Left cardiac atrium (tissue), 4 donors: ENCODE results near the gene SPEM2. TPM values are rescaled to one million over a fixed set of nuclear protein-coding genes. Genes with fewer than 3 reads are reported as not detected.

Experiments used
- ATAC-seq, 2 donors: fragments of 200-7000 bp; cut with Tn5 transposase; one replicate each; pipeline ENCODE4 v1.9.1; 2020; ENCODE audit warnings: mild to moderate bottlenecking in 2 of 2, moderate library complexity in 2 of 2
- DNase-seq: peaks from one replicate; pipeline ENCODE4 v3.0.0-alpha.2; 2020
- intact Hi-C, 2 donors: fragments of 100-400 bp; cut with DNase I; formaldehyde crosslinking; loops; one replicate each; pipeline versions ENCODE4 v1.14.1 to v1.15.1; 2022 to 2023
- total RNA-seq, 2 donors: library from RNA; stranded (reverse); fragmentation: NEBNext Ultra II Directional; extraction: Animal tissue kit (Norgen Biotek cat#: 25700); gene quantifications; one replicate each; pipeline ENCODE4 v1.2.1, GENCODE V29; 2021
- donor health status: DM: no; HTN: yes; CAD: no.
- donor health status: DM: no; HTN: yes; CAD: no; lungs with severe emphysema.
- donor health status: DM: yes; HTN: yes; CAD: no.
- donor health status: Dilated cardiomyopathy.

The SPEM2 gene
- total RNA-seq, 2 donors from 2014 or later = not detected

DNA sequence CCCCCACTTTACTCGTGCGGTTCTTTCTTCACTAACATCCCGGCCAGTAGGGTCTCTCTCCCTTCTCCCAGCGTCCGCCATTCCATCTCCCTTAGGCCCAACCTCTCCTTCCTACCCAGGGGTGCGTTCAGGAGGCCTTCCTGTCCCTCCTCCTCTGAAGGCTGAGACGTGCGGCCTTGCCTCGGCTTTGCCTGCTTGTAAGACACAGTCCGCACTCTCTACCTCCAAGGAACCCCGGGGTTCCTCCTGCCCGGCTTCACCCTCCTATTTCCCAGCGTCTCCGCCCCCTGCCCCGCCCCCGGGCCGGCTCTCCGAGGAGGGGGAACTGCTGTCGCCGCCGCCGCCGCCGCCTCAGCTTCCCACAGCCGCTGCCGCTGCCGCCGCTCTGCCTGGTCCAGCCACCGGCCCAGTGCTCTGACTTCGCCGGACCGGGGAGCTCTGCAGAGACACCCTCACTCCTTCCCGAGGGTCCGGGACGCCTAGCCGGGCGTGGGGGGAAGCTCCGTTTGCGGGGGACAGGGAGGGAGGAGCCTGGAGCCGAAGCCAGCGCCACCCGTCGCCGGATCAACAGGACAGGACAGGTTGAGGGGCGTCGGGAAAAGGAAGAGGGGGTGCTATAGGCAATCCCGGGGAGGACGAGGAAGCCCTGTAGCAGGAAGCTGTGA is 12.7 kb downstream of the SPEM2 start:
- DNase-seq (peak; percentile 84), ATAC-seq (peak; percentile 8 to 27)
- intact Hi-C loops = loop anchor here (5.0 to 10.0 kb wide), 4 partner anchors 49 to 127 kb away; partner anchors contain the start of genes SENP3 (in 2 of the 2) and TMEM95 (in 1 of the 2)

DNA sequence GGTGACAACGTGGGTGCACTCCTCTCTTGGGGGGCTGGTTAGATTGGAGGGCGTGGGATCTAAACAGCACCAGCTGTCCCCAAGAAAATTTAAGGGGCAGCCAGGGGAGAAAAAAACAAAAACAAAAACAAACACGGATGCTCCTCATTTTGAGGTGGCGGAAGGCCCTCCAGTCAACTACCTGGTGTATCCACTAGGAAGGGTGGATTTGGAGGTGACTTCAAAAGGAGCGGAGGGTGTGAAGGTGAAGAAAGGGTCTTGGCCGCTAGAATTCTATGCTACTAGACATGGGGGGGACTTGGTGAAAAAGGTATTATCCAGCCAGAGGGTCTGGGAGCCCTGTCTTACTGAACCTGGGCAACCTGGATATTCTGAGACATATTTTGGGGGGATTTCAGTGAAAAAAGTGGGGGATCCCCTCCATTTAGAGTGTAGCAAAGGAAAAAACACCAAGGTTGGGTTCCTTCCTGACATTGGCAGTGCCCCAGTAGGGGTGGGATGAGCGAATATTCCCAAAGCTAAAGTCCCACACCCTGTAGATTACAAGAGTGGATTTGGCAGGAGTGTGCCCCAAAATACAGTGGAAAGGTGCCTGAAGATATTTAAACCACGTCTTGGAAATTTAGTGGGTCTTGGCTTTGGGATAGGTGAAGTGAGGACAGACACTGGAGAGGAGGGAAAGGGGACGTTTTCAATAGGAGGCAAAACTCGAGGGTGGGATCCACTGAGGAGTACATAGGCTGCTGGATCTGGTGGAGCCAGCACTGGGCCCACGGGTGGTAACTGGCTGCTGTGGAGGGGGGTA is 13.4 kb downstream of the SPEM2 start:
- ATAC-seq = no peak
- intact Hi-C loops = loop anchor here (5.0 to 10.0 kb wide), 4 partner anchors 48 to 126 kb away; partner anchors contain the start of genes SENP3 (in 2 of the 2) and TMEM95 (in 1 of the 2)

DNA sequence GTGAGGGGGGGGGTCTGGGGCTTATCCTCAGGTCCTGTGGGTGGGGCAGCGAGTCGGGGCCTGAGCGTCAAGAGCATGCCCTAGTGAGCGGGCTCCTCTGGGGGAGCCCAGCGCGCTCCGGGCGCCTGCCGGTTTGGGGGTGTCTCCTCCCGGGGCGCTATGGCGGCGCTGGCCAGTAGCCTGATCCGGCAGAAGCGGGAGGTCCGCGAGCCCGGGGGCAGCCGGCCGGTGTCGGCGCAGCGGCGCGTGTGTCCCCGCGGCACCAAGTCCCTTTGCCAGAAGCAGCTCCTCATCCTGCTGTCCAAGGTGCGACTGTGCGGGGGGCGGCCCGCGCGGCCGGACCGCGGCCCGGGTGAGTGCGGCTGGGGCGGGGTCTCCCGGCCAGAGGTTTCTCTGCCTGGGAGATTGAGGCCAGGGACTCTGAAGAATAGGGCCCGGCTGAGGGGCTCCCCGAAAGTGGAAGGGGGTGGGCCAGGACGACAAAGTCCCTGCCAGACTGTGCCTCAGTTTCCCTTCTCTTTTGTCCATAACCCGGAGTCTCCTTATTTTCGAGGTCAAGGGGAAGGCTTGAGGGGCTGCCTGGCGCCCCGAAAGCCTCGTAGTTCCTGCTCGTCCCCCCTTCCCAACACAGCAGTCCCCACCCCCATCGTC is 14.2 kb downstream of the SPEM2 start, which contains the start of gene FGF11:
Gene FGF11, plus strand, starts transcription at position 51 of the 651 bp plus-strand sequence. Its CDS starts 109 bp downstream, at position 160.
- ATAC-seq (no peak), DNase-seq (no peak)
- intact Hi-C loops = loop anchor here (2.0 to 10.0 kb wide), 5 partner anchors 45 to 125 kb away; partner anchors contain the start of genes SENP3 (in 2 of the 2), POLR2A (in 1 of the 2) and TMEM95 (in 1 of the 2)

More for the DNA sequence above, 13.4 kb downstream of the SPEM2 start:
- DNase-seq = no peak

DNA sequence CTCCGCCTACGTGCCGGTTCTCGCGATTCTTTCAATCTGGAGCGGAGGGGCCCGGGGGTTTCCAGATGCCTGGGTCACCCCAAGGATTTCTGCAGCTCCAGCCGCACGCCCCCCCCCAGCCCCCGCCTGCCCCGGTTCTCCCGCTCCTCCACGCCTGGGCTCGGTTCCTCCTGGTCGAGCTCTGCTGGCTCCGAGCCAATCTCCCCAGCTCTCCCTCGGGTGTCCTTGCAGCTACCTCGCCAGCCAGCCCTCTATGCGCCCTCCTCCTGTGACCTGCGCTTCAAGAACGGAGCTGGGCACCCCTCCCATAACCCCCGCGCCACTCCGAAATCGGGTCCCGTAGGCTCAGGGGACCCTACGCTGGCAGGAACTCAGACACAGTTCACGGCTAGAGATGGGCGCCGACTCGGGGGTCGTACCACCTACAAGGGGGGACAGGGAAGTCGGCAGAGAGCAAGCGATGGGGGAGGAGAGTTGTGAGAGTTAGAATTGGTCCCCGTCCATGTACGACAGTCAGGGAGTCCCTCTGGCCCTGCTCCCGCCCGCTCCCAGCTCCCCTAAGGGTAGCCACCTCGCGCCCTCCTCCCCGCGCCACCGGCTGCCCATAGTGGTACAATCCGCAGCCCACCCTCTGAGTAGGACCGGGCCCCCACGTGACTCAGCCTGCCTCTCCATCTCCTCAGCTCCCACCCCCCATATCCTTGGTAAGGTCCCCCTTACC is 14.9 kb downstream of the SPEM2 start:
- ATAC-seq = peak; percentile 3 to 4

DNA sequence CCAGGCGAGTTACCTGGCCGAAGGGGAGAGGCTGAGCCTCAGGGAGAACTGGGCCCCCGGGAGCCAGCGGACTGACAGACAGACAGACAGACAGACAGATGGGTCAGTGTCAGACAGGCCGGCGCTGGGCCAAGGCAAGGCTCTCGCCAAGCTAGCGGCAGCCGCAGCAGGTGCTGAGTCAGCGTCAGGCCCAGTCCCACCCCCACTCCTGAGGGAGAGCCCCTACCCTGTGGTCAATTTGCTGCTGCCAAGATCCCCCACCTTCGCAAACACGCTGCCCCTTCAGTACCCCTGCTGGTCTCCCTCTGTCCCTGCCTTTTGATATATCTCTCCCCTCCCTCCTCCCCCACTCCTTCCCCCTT is 15.4 kb downstream of the SPEM2 start:
- intact Hi-C loops = loop anchor here in 1 of 2 donors (2.0 kb wide), 1 partner anchor 44 kb away; the partner anchor contains the start of gene POLR2A
- DNase-seq (peak; percentile 70), ATAC-seq (peak in 1 of 2 donors; percentile 27)

More for the DNA sequence above, 14.9 kb downstream of the SPEM2 start:
- DNase-seq = peak; percentile 79
- intact Hi-C loops = loop anchor here in 1 of 2 donors (2.0 kb wide), 1 partner anchor 45 kb away; the partner anchor contains the start of gene POLR2A

DNA sequence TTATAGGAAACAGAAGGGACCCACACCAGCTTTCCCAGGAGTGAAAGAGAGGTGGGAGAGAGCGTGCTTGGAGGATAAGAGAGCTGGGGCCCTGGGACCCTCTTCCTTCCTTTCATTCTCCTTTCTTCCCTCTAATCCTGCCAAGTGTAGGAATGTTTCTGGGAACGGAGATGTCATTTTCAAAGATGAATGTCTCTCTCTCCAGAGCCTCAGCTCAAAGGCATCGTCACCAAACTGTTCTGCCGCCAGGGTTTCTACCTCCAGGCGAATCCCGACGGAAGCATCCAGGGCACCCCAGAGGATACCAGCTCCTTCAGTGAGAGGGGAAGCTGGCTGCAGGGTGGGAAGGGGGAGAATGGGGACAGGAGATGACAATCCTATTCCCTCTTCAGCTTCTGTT is 15.8 kb downstream of the SPEM2 start:
- no peak for ATAC-seq
- intact Hi-C loops = loop anchor here in 1 of 2 donors (2.0 kb wide), 1 partner anchor 44 kb away; the partner anchor contains the start of gene POLR2A
- DNase-seq = no peak

DNA sequence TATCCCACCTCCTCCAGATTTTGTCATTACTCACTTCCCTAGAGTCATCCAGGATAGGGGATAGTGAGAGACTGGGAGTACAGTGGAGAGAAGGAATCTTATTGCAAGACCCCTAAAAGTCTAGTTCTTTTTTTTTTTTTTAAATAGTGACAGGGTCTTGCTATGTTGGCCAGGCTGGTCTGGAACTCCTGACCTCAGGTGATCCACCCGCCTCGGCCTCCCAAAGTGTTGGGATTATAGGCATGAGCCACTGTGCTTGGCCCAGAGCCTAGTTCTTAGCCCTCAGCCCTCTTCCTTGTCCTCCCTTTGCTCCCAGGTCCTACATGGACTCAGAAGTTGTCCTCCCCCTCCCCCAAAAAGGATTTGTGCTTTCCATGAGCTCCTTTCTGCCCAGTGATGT is 16.7 kb downstream of the SPEM2 start:
- ATAC-seq (no peak), DNase-seq (no peak)
- intact Hi-C loops = no loop called here

DNA sequence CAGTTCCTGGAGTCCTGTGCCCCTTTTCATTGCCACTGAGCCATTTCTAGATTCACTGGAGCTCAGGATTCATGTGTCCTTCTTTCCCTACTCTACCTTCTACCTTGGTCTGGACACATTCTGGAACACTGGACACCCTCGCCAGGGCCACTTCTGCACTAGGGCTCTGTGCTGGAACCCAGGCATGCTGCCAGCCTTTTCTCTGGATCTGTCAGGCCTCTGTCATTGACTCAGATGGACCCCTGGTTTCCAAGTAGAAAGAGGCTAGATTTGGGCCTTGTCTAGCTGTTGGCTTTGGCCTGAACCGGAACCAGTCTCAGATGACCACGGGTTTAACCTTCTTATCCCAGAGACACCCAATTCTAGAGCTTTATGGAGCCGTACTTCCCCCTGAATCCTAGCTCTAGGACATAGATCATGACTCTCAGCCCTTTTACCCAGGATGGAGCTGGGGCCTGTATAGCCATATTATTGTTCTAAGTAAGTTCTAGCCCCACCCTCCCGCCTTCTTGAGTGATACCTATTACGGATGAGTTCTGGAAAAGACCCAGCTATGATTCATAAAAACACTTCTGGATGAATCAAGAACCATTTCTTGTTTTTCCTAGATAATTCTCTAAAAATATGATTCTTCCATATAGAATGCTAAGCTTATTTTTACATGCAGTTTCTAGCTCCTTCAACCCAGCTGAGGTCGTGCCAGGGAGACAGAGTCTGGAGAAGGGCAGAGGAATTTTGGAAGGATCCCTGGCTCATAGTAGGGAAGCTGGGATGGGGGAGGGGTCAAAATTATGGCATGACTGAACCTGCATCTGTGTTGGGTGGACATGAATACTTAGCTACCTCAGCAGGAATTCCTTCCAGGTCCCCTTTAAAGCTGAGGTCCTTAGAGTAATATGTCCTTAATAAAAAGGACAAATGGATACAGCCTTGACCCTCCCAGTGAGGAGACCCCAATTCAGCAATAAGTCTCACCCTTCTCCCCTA is 18.4 kb downstream of the SPEM2 start:
- no peak for ATAC-seq
- intact Hi-C loops = no loop called here

DNA sequence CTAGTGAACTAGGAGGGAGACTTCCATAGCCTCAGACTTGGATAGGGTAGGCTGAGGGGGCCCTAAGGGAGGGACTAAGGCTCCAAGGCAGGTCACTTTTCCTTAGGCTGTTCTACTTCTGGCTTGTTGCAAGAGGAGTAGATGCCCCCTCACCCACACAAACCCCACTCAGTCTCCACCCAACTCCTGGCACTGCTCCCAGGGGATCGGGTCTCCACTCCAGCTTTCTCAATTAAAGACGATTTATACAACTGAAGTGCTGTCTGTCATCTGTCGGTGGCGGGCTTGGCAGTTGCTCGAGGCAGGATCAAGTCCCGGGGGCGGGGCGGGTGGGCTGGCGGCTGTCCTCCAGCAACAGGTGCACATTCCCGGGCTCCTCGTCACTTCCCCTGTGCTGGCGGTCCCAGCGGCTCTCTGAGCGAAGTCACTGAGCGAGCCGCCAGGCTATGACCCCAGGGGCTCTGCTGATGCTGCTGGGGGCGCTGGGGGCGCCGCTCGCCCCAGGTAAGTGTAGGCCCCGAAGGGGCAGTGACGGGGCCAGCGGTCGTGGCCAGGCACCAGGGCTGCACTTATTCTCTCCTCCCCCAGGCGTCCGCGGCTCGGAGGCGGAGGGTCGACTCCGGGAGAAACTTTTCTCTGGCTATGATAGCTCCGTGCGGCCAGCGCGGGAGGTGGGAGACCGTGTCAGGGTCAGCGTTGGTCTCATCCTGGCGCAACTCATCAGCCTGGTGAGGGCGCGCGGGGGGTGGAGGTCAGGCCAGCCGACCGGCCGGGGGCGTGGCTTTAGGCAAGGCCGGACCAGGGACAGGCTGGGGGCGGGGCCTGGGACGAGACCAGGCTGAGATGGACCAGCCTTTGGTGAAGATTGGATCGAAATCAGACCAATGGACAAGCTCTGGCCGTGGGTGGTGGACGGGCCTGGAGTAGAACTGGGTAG is 19.5 kb downstream of the SPEM2 start, which contains the start of gene CHRNB1:
Gene CHRNB1, plus strand, starts transcription at position 380 of the 937 bp plus-strand sequence. Its CDS starts 67 bp downstream, at position 447.
- ATAC-seq = peak; percentile 88 to 90
- intact Hi-C loops = no loop called here
- peak; percentile 89 for DNase-seq

More for the DNA sequence above, 18.4 kb downstream of the SPEM2 start:
- no peak for DNase-seq

DNA sequence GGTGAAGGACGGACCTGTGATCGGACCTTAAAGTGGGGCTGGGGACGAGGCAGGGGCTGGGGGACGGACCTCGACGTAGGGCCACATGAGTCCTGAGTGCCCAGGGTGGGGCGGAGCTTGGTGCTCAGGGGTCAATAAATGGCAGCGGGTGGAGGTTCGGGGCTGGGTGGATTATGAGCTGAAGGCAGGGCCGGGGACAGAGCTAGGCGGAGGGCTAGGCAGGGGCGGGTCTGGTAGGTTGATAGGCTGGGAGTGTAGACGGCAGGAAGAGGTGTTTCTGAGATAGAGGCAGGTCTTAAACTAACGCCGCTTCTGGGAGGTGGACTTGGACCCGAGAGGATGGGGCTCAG is 20.2 kb downstream of the SPEM2 start:
- intact Hi-C loops = no loop called here
- DNase-seq (no peak), ATAC-seq (peak; percentile 42 to 56)

DNA sequence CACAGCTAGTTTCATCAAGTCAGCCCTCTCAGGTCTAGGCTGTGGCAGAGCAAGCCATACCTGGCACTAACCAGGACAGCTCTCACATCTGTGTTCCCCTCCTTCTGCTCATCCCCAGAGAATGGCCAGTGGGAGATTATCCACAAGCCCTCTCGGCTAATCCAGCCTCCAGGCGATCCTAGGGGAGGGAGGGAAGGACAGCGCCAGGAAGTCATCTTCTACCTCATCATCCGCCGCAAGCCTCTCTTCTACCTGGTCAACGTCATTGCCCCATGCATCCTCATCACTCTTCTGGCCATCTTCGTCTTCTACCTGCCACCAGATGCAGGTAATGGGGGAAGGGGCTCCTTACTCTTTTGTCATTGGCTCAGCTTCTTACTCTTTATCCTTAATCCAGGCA is 23.0 kb downstream of the SPEM2 start:
- DNase-seq = no peak
- intact Hi-C loops = no loop called here
- ATAC-seq = no peak

DNA sequence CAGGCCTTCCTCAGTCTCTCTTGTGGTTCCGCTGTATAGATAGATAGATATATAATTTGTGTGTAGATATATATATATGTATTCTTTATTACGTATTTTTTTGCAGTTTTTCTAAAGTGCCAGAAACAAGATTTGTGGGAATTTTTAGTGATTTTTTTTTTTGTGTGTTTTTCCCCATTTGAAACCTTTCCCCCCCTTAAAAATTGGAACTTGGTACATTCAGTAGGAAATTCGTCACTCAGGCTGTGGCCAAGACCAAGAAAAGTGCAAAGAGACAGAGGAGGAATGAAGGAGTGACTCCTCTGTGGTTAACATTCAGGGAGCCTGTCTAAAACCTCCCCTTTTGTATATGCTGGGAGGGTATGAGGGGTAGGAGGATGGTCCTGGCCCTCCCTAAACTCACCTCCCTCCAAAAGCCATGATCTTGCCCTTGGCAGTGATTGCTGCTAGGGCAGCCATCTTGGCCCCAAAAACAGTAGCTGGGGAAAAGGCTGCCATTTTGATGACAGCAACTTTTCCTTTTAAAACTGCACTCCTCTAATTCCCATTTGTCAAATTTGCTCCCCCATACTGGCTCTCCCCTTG is 34.6 kb downstream of the SPEM2 start:
- no peak for DNase-seq
- no peak for ATAC-seq
- intact Hi-C loops = no loop called here

DNA sequence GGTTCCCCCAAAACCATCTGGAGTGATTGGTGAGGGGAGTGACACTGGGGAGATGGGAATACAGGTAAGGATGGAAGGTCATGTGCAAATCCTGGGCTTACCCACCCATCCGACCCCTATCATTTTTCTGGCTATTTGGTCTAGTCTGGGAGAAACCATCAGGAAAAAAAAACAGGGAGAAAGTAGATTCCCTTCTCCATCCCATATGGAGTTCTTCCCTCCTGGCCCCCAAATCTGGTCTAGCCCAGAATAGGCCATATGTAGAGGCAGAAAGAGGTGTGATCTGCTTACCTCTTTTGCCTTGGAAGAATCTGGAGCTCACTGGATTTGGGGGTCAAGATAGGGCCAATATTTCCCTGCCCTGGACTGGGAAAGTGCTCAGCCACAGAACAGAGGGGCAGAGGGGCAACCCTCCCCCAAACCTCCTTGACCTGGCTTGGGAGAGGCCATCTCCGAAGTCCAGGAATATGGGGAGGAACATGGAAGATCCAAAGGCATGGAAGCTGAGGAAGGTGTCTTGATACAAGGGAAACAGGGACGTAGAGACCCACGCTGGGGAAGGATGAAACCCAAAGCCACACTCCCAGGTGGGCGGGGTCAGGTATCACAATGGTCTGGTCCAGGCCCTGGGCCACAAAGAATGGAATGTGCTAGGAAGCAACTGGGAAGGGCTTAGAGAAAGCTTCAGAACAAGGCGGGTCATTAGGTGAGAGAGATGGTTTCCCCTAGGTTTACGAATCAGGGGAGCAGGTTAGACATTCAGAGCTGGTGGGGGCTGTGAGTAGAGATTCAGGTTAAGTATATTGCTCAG is 35.6 kb downstream of the SPEM2 start:
- intact Hi-C loops = no loop called here
- no peak for DNase-seq
- ATAC-seq = no peak

DNA sequence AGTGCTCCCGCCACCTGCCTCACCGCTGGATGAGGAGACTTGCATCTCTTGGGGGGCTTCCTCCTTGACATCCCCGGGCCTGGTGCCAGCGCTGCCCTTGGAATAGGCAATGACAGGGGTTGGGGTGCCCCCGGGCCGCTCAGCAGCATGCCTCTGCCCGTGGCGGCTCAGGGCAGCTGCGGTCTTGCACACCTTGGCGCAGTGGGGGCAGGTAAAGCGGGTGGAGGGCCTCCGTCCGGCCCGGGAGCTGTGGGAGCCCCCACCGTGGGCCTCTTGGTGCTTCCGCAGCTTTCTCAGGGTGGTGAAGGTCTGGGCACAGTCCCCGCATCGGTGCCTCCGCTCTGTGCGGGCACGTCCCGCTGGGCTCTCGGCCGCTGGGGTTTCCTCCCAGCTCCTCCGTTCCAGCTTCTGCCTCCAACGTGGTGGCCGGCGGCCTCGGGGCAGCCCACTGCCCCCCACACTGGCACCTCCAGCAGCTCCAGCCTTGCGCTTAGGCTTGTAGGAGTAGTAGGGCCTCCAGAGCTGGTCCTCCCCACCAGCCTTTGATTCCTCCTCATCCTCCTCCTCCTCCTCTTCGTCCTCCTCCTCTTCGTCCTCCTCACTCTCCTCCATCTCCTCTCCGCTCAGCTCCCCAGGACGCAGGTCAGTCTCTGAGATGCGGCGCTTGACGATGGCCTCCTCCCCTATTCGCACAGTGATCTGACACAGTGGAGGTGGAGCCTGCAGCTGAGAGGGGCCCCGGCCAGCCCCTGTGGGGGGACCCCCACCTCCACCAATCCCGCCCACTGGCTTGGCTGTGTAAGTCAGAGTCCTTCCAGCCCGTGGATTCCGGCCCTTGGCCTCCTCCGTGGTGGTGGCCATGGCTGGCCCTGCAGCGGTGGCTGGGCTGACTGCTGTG is 37.3 kb downstream of the SPEM2 start:
- intact Hi-C loops = no loop called here
- ATAC-seq (no peak), DNase-seq (no peak)
